Measurements from ENCODE around the gene PLBD1.

PLBD1 gene

GRCh38 chr12:14605401-14605989, 37.8 kb upstream of the PLBD1 start:
- TF ChIP-seq, protein P1, sequence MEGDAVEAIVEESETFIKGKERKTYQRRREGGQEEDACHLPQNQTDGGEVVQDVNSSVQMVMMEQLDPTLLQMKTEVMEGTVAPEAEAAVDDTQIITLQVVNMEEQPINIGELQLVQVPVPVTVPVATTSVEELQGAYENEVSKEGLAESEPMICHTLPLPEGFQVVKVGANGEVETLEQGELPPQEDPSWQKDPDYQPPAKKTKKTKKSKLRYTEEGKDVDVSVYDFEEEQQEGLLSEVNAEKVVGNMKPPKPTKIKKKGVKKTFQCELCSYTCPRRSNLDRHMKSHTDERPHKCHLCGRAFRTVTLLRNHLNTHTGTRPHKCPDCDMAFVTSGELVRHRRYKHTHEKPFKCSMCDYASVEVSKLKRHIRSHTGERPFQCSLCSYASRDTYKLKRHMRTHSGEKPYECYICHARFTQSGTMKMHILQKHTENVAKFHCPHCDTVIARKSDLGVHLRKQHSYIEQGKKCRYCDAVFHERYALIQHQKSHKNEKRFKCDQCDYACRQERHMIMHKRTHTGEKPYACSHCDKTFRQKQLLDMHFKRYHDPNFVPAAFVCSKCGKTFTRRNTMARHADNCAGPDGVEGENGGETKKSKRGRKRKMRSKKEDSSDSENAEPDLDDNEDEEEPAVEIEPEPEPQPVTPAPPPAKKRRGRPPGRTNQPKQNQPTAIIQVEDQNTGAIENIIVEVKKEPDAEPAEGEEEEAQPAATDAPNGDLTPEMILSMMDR (IDR thresholded peaks at IDR 0.05) = no peak

GRCh38 chr12:14601692-14602478, 34.2 kb upstream of the PLBD1 start:
- TF ChIP-seq, protein P1 (IDR thresholded peaks at IDR 0.05) = no peak

- TF ChIP-seq, protein P1 (IDR thresholded peaks at IDR 0.05) = no peak
Measured at GRCh38 chr12:14597480-14597879, 29.8 kb upstream of the PLBD1 start.

DNA sequence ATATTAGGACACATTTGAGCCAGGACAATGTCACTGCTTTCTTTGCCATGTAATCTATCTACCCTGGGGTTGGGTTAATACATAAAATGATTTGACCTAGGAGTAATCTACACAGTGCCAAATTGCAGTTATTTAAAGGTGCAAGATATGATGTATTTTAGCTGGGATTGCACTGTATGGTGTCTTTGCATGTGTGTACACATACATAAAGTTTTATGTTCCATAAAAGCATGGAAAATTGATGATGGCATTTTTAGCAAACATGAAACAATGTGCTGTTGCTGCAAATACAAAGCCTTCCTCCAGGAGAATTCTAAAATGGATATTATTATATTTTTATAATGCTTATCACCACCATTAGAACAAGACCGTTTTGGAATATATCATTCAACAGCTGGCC, 24.0 kb upstream of the PLBD1 start:
- TF ChIP-seq, protein P1 (IDR thresholded peaks at IDR 0.05) = no peak

- TF ChIP-seq, protein P1 (IDR thresholded peaks at IDR 0.05) = no peak
Measured at GRCh38 chr12:14589169-14590004, 21.7 kb upstream of the PLBD1 start.

DNA sequence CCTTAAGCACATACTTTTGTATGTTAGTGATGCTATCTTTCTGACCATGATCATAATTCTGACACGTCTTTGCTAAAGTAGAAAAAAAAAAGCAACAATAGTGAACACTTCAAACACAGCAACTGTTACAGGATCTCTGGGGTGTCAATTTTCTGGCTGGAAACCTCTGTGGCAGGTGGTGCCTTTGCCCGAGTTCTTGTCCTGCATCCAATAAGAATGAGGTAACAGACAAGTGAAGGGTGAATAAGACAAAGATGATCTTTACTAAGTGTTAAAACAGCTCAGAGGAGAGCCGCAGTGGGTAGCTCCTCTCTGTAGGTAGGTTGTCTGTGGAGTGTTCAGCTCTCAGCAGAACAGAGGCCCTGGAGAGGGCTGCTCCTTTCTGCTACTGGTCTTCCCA, 20.9 kb upstream of the PLBD1 start:
- TF ChIP-seq, protein P1 (IDR thresholded peaks at IDR 0.05) = no peak

- TF ChIP-seq, protein P1 (IDR thresholded peaks at IDR 0.05) = no peak
Measured at GRCh38 chr12:14578646-14579045, 11.0 kb upstream of the PLBD1 start.
